Activated CD4-positive, alpha-beta T cell treated with anti-CD3 and anti-CD28 coated beads, Interleukin-2, amount 10 ng/mL, durations not matched to agents 24 days and 14 days (primary cell): ENCODE results near the gene BUB3. TPM values are rescaled to one million over a fixed set of nuclear protein-coding genes. Genes with fewer than 3 reads are reported as not detected.

Experiments used
- DNase-seq: peaks from one replicate; pipeline ENCODE4 v3.0.0; 2022
- H3K27ac Mint-ChIP-seq: one replicate; pipeline ENCODE4 v1.8.0; 2022; ENCODE audit warnings: mild to moderate bottlenecking, mixed read lengths
- H3K27me3 Mint-ChIP-seq: one replicate; pipeline ENCODE4 v1.8.0; 2022; ENCODE audit warnings: mixed read lengths
- H3K36me3 Mint-ChIP-seq: one replicate; pipeline ENCODE4 v1.8.0; 2022; ENCODE audit warnings: low read depth, mild to moderate bottlenecking, mixed read lengths
- H3K4me1 Mint-ChIP-seq: one replicate; pipeline ENCODE4 v1.8.0; 2021; ENCODE audit warnings: mixed read lengths
- H3K4me3 Mint-ChIP-seq: one replicate; pipeline ENCODE4 v1.8.0; 2022; ENCODE audit warnings: mild to moderate bottlenecking, moderate library complexity, mixed read lengths
- H3K9me3 Mint-ChIP-seq: one replicate; pipeline ENCODE4 v1.8.0; 2021; ENCODE audit warnings: mixed read lengths
- intact Hi-C: fragments of 100-400 bp; cut with micrococcal nuclease; formaldehyde crosslinking; loops from one replicate; pipeline ENCODE4 v1.15.1; 2023
- total RNA-seq: library from RNA; stranded (reverse); gene quantifications from 2 replicates; pipeline ENCODE4 v1.2.3, GENCODE V29; 2022

The BUB3 gene
- total RNA-seq, 1 donor from 2014 or later, result 193 TPM

- Mint-ChIP-seq H3K36me3 (peaks cover 56% of the 10 kb centered on the region), H3K27me3 (no peaks in the 10 kb centered on the region), H3K4me3 (no peak overlapping the region), H3K9me3 (peaks cover 6% of the 10 kb centered on the region), H3K4me1 (no peaks in the 10 kb centered on the region), H3K27ac (no peak overlapping the region)
- DNase-seq, result no peak
- intact Hi-C loops, result no loop called here
These were observed 26.2 kb downstream of the BUB3 start for GRCh38 chr10:123180101-123181090.

- H3K9me3 Mint-ChIP-seq, result peaks cover 17% of the 10 kb centered on the region
These were observed 29.5 kb downstream of the BUB3 start for GRCh38 chr10:123183724-123184123.

GRCh38 chr10:123187781-123188180 is 33.6 kb downstream of the BUB3 start:
- DNase-seq, result no peak

More at GRCh38 chr10:123183724-123184123, 29.5 kb downstream of the BUB3 start:
- Mint-ChIP-seq H3K4me1 (no peaks in the 10 kb centered on the region), H3K27me3 (no peaks in the 10 kb centered on the region), H3K36me3 (peaks cover 45% of the 10 kb centered on the region), H3K4me3 (no peak overlapping the region), H3K27ac (no peak overlapping the region)
- DNase-seq, result no peak
- intact Hi-C loops, result no loop called here

GRCh38 chr10:123191886-123192285 is 37.7 kb downstream of the BUB3 start:
- Mint-ChIP-seq H3K36me3 (peaks cover 8% of the 10 kb centered on the region), H3K4me1 (no peaks in the 10 kb centered on the region), H3K9me3 (no peaks in the 10 kb centered on the region), H3K4me3 (no peak overlapping the region), H3K27me3 (no peaks in the 10 kb centered on the region), H3K27ac (no peak overlapping the region)
- intact Hi-C loops, result no loop called here
- DNase-seq, result no peak

More at GRCh38 chr10:123187781-123188180, 33.6 kb downstream of the BUB3 start:
- Mint-ChIP-seq H3K9me3 (peaks cover 17% of the 10 kb centered on the region), H3K27ac (no peak overlapping the region), H3K4me3 (no peak overlapping the region), H3K27me3 (no peaks in the 10 kb centered on the region), H3K4me1 (no peaks in the 10 kb centered on the region), H3K36me3 (peaks cover 41% of the 10 kb centered on the region)
- intact Hi-C loops, result no loop called here

GRCh38 chr10:123194056-123194455 is 39.9 kb downstream of the BUB3 start:
- H3K27ac Mint-ChIP-seq, result no peak overlapping the region
- intact Hi-C loops, result no loop called here

GRCh38 chr10:123200531-123200930 is 46.3 kb downstream of the BUB3 start:
- no peak for DNase-seq
- H3K36me3 Mint-ChIP-seq, result no peaks in the 10 kb centered on the region
- intact Hi-C loops, result no loop called here
- H3K4me1 Mint-ChIP-seq, result peaks cover 4% of the 10 kb centered on the region
- no peak overlapping the region for H3K4me3 Mint-ChIP-seq
- H3K27ac Mint-ChIP-seq, result no peak overlapping the region
- no peaks in the 10 kb centered on the region for H3K27me3 Mint-ChIP-seq
- peaks cover 4% of the 10 kb centered on the region for H3K9me3 Mint-ChIP-seq

More at GRCh38 chr10:123194056-123194455, 39.9 kb downstream of the BUB3 start:
- no peaks in the 10 kb centered on the region for H3K27me3 Mint-ChIP-seq
- H3K9me3 Mint-ChIP-seq, result peaks cover 4% of the 10 kb centered on the region
- DNase-seq, result no peak
- H3K4me1 Mint-ChIP-seq, result peaks cover 4% of the 10 kb centered on the region
- peaks cover 4% of the 10 kb centered on the region for H3K36me3 Mint-ChIP-seq
- H3K4me3 Mint-ChIP-seq, result no peak overlapping the region

- peaks cover 2% of the 10 kb centered on the region for H3K36me3 Mint-ChIP-seq
- H3K4me3 Mint-ChIP-seq, result no peak overlapping the region
- peaks cover 4% of the 10 kb centered on the region for H3K4me1 Mint-ChIP-seq
- no peak overlapping the region for H3K27ac Mint-ChIP-seq
- no peak for DNase-seq
- peaks cover 4% of the 10 kb centered on the region for H3K9me3 Mint-ChIP-seq
- no peaks in the 10 kb centered on the region for H3K27me3 Mint-ChIP-seq
- intact Hi-C loops, result no loop called here
These were observed 48.3 kb downstream of the BUB3 start for GRCh38 chr10:123202506-123202905.

GRCh38 chr10:123203393-123204126 is 49.4 kb downstream of the BUB3 start:
- DNase-seq, result no peak
- Mint-ChIP-seq H3K36me3 (peaks cover 7% of the 10 kb centered on the region), H3K27me3 (no peaks in the 10 kb centered on the region), H3K4me1 (peaks cover 2% of the 10 kb centered on the region), H3K4me3 (no peak overlapping the region), H3K9me3 (peaks cover 10% of the 10 kb centered on the region), H3K27ac (no peak overlapping the region)
- intact Hi-C loops, result no loop called here

- intact Hi-C loops, result no loop called here
- no peak overlapping the region for H3K27ac Mint-ChIP-seq
- H3K27me3 Mint-ChIP-seq, result no peaks in the 10 kb centered on the region
- H3K9me3 Mint-ChIP-seq, result peaks cover 8% of the 10 kb centered on the region
- H3K36me3 Mint-ChIP-seq, result peaks cover 7% of the 10 kb centered on the region
- no peak for DNase-seq
- no peaks in the 10 kb centered on the region for H3K4me1 Mint-ChIP-seq
- H3K4me3 Mint-ChIP-seq, result no peak overlapping the region
These were observed 49.9 kb downstream of the BUB3 start for GRCh38 chr10:123204127-123204461.

- Mint-ChIP-seq H3K4me3 (no peak overlapping the region), H3K36me3 (peaks cover 7% of the 10 kb centered on the region), H3K4me1 (no peaks in the 10 kb centered on the region), H3K27me3 (no peaks in the 10 kb centered on the region), H3K27ac (no peak overlapping the region), H3K9me3 (peaks cover 8% of the 10 kb centered on the region)
- DNase-seq, result no peak
- intact Hi-C loops, result no loop called here
These were observed 50.8 kb downstream of the BUB3 start for GRCh38 chr10:123205041-123205440.

GRCh38 chr10:123212063-123212462 is 57.9 kb downstream of the BUB3 start:
- Mint-ChIP-seq H3K27ac (no peak overlapping the region), H3K4me3 (no peak overlapping the region), H3K9me3 (peaks cover 13% of the 10 kb centered on the region), H3K36me3 (peaks cover 7% of the 10 kb centered on the region), H3K27me3 (no peaks in the 10 kb centered on the region), H3K4me1 (no peaks in the 10 kb centered on the region)
- intact Hi-C loops, result no loop called here
- no peak for DNase-seq

GRCh38 chr10:123212640-123213039 is 58.4 kb downstream of the BUB3 start:
- intact Hi-C loops, result no loop called here
- Mint-ChIP-seq H3K4me1 (no peaks in the 10 kb centered on the region), H3K36me3 (peaks cover 7% of the 10 kb centered on the region), H3K9me3 (peaks cover 13% of the 10 kb centered on the region), H3K4me3 (no peak overlapping the region), H3K27me3 (no peaks in the 10 kb centered on the region), H3K27ac (no peak overlapping the region)
- no peak for DNase-seq

- Mint-ChIP-seq H3K9me3 (peaks cover 8% of the 10 kb centered on the region), H3K4me3 (no peak overlapping the region), H3K4me1 (no peaks in the 10 kb centered on the region), H3K27ac (no peak overlapping the region), H3K36me3 (peaks cover 4% of the 10 kb centered on the region), H3K27me3 (no peaks in the 10 kb centered on the region)
- no peak for DNase-seq
- intact Hi-C loops, result no loop called here
These were observed 59.0 kb downstream of the BUB3 start for GRCh38 chr10:123213192-123213591.
